ENCODE measurements around the gene ATP9B.

Gene ATP9B

GRCh38 chr18:79139206-79139605 is 70.0 kb downstream of the ATP9B start:
- TF ChIP-seq ZNF70 (CRISPR knock-in tag; IDR thresholded peaks at IDR 0.05) (no peak), ESRRG (CRISPR knock-in tag; IDR thresholded peaks at IDR 0.05) (no peak), PPARA (CRISPR knock-in tag; IDR thresholded peaks at IDR 0.05; ENCODE audit: borderline replicate concordance) (no peak), ARNTL (CRISPR knock-in tag; IDR thresholded peaks at IDR 0.05; ENCODE audit: borderline replicate concordance, low read depth) (no peak), OSR1 (CRISPR knock-in tag; IDR thresholded peaks at IDR 0.05) (no peak), ZNF565 (CRISPR knock-in tag; conservative IDR thresholded peaks at IDR 0.05; ENCODE audit: low read depth) (no peak), TCF4 (CRISPR knock-in tag; IDR thresholded peaks at IDR 0.05; ENCODE audit: borderline replicate concordance) (no peak), TOX (CRISPR knock-in tag; IDR thresholded peaks at IDR 0.05; ENCODE audit: borderline replicate concordance) (no peak), BACH2 (CRISPR knock-in tag; IDR thresholded peaks at IDR 0.05; ENCODE audit: borderline replicate concordance) (no peak), RARB (CRISPR knock-in tag; IDR thresholded peaks at IDR 0.05) (no peak)
- TF ChIP-seq, protein P1, sequence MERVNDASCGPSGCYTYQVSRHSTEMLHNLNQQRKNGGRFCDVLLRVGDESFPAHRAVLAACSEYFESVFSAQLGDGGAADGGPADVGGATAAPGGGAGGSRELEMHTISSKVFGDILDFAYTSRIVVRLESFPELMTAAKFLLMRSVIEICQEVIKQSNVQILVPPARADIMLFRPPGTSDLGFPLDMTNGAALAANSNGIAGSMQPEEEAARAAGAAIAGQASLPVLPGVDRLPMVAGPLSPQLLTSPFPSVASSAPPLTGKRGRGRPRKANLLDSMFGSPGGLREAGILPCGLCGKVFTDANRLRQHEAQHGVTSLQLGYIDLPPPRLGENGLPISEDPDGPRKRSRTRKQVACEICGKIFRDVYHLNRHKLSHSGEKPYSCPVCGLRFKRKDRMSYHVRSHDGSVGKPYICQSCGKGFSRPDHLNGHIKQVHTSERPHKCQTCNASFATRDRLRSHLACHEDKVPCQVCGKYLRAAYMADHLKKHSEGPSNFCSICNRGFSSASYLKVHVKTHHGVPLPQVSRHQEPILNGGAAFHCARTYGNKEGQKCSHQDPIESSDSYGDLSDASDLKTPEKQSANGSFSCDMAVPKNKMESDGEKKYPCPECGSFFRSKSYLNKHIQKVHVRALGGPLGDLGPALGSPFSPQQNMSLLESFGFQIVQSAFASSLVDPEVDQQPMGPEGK (CRISPR knock-in tag; IDR thresholded peaks at IDR 0.05; ENCODE audit: borderline replicate concordance): no peak
- TF ChIP-seq, protein P2, sequence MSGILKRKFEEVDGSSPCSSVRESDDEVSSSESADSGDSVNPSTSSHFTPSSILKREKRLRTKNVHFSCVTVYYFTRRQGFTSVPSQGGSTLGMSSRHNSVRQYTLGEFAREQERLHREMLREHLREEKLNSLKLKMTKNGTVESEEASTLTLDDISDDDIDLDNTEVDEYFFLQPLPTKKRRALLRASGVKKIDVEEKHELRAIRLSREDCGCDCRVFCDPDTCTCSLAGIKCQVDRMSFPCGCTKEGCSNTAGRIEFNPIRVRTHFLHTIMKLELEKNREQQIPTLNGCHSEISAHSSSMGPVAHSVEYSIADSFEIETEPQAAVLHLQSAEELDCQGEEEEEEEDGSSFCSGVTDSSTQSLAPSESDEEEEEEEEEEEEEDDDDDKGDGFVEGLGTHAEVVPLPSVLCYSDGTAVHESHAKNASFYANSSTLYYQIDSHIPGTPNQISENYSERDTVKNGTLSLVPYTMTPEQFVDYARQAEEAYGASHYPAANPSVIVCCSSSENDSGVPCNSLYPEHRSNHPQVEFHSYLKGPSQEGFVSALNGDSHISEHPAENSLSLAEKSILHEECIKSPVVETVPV (CRISPR knock-in tag; IDR thresholded peaks at IDR 0.05): no peak
- TF ChIP-seq, protein P3, sequence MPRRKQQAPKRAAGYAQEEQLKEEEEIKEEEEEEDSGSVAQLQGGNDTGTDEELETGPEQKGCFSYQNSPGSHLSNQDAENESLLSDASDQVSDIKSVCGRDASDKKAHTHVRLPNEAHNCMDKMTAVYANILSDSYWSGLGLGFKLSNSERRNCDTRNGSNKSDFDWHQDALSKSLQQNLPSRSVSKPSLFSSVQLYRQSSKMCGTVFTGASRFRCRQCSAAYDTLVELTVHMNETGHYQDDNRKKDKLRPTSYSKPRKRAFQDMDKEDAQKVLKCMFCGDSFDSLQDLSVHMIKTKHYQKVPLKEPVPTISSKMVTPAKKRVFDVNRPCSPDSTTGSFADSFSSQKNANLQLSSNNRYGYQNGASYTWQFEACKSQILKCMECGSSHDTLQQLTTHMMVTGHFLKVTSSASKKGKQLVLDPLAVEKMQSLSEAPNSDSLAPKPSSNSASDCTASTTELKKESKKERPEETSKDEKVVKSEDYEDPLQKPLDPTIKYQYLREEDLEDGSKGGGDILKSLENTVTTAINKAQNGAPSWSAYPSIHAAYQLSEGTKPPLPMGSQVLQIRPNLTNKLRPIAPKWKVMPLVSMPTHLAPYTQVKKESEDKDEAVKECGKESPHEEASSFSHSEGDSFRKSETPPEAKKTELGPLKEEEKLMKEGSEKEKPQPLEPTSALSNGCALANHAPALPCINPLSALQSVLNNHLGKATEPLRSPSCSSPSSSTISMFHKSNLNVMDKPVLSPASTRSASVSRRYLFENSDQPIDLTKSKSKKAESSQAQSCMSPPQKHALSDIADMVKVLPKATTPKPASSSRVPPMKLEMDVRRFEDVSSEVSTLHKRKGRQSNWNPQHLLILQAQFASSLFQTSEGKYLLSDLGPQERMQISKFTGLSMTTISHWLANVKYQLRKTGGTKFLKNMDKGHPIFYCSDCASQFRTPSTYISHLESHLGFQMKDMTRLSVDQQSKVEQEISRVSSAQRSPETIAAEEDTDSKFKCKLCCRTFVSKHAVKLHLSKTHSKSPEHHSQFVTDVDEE (CRISPR knock-in tag; IDR thresholded peaks at IDR 0.05): no peak
- TF ChIP-seq, protein P4, sequence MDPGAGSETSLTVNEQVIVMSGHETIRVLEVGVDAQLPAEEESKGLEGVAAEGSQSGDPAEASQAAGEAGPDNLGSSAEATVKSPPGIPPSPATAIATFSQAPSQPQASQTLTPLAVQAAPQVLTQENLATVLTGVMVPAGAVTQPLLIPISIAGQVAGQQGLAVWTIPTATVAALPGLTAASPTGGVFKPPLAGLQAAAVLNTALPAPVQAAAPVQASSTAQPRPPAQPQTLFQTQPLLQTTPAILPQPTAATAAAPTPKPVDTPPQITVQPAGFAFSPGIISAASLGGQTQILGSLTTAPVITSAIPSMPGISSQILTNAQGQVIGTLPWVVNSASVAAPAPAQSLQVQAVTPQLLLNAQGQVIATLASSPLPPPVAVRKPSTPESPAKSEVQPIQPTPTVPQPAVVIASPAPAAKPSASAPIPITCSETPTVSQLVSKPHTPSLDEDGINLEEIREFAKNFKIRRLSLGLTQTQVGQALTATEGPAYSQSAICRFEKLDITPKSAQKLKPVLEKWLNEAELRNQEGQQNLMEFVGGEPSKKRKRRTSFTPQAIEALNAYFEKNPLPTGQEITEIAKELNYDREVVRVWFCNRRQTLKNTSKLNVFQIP (CRISPR knock-in tag; IDR thresholded peaks at IDR 0.05; ENCODE audit: borderline replicate concordance, low read depth): no peak
- no peak for ATAC-seq

DNA sequence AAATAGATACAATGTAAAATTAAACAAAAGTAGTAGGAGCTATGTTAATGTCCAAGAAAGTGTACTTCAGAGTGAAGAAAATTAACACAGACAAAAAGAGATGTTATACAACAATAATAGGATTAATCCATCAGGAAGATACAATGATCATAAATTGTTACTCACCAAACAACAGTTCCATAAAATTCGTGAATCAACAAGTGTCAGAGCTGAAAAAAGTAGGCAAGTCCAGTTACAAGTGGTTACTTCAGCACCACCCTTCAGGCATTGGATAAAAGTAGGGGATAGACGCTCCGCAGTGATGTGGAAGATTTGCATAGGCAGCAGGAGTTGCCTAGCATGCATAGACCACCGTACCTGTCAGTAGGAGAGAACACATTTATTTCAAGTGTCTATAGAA is 77.8 kb downstream of the ATP9B start:
- no peak for ATAC-seq
- no peak for TF ChIP-seq ZFP30 (CRISPR knock-in tag; IDR thresholded peaks at IDR 0.05)
- no peak for TF ChIP-seq TCF4 (CRISPR knock-in tag; IDR thresholded peaks at IDR 0.05; ENCODE audit: borderline replicate concordance)

- ATAC-seq: no peak
- TF ChIP-seq ZFP3 (CRISPR knock-in tag; IDR thresholded peaks at IDR 0.05) (no peak), SNAI2 (CRISPR knock-in tag; IDR thresholded peaks at IDR 0.05) (no peak), ZC3H10 (CRISPR knock-in tag; IDR thresholded peaks at IDR 0.05) (no peak), ZNF8 (CRISPR knock-in tag; IDR thresholded peaks at IDR 0.05) (no peak), ZFP30 (CRISPR knock-in tag; IDR thresholded peaks at IDR 0.05) (no peak), OSR1 (CRISPR knock-in tag; IDR thresholded peaks at IDR 0.05) (no peak), TCF4 (CRISPR knock-in tag; IDR thresholded peaks at IDR 0.05; ENCODE audit: borderline replicate concordance) (no peak), BACH2 (CRISPR knock-in tag; IDR thresholded peaks at IDR 0.05; ENCODE audit: borderline replicate concordance) (no peak), ESRRG (CRISPR knock-in tag; IDR thresholded peaks at IDR 0.05) (no peak), GLIS3 (CRISPR knock-in tag; IDR thresholded peaks at IDR 0.05) (no peak), TOX (CRISPR knock-in tag; IDR thresholded peaks at IDR 0.05; ENCODE audit: borderline replicate concordance) (no peak)
- TF ChIP-seq, protein P1 (CRISPR knock-in tag; IDR thresholded peaks at IDR 0.05; ENCODE audit: borderline replicate concordance): no peak
- TF ChIP-seq, protein P4 (CRISPR knock-in tag; IDR thresholded peaks at IDR 0.05; ENCODE audit: borderline replicate concordance, low read depth): no peak
- TF ChIP-seq, protein P2 (CRISPR knock-in tag; IDR thresholded peaks at IDR 0.05): no peak
- TF ChIP-seq, protein P5, sequence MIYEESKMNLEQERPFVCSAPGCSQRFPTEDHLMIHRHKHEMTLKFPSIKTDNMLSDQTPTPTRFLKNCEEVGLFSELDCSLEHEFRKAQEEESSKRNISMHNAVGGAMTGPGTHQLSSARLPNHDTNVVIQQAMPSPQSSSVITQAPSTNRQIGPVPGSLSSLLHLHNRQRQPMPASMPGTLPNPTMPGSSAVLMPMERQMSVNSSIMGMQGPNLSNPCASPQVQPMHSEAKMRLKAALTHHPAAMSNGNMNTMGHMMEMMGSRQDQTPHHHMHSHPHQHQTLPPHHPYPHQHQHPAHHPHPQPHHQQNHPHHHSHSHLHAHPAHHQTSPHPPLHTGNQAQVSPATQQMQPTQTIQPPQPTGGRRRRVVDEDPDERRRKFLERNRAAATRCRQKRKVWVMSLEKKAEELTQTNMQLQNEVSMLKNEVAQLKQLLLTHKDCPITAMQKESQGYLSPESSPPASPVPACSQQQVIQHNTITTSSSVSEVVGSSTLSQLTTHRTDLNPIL (CRISPR knock-in tag; IDR thresholded peaks at IDR 0.05; ENCODE audit: low read depth): no peak
Measured at GRCh38 chr18:79151191-79151590, 82.0 kb downstream of the ATP9B start.
